OCI-LY7 (cell line): ENCODE measurements around the gene RANGRF. TPM values are rescaled to one million over a fixed set of nuclear protein-coding genes. Genes with fewer than 3 reads are reported as not detected.

ENCODE experiments used
- BruUV-seq: library from RNA; stranded (reverse); fragments of 400-500 nt; replicated peaks from 2 replicates; lab custom pipeline; 2021; lab: Mats Ljungman, UMichigan
- CTCF ChIA-PET: fragments of 300-600 bp; sonication (Branson Sonifier 250); formaldehyde crosslinking; loops from one replicate; lab custom pipeline; 2022; ENCODE audit warnings: antibody characterized with exemption; ENCODE audit not compliant: unreplicated experiment; lab: Charles Lee
- POLR2A ChIA-PET: fragments of 300-600 bp; sonication (Branson Sonifier 250); formaldehyde crosslinking; loops from one replicate; lab custom pipeline; 2022; ENCODE audit warnings: antibody characterized with exemption; lab: Charles Lee
- DNase-seq: peaks from one replicate; pipeline ENCODE4 v3.0.0-alpha.2; 2015; ENCODE audit warnings: low spot score
- H2AFZ ChIP-seq: fragments of 200-600 bp; sonication (generic), shearing (Covaris generic); 2 replicates; pipeline ENCODE4 v1.6.1; 2014; ENCODE audit warnings: mild to moderate bottlenecking, antibody characterized with exemption, low read length, moderate library complexity
- H3K27ac ChIP-seq: fragments of 200-600 bp; sonication (generic); 2 replicates; pipeline ENCODE4 v1.5.1; 2014; ENCODE audit warnings: mixed run types, low read depth, mild to moderate bottlenecking, moderate library complexity, low read length, inconsistent platforms; ENCODE audit not compliant: poor library complexity, severe bottlenecking
- H3K36me3 ChIP-seq: fragments of 200-600 bp; sonication (generic); 2 replicates; pipeline ENCODE4 v1.6.1; 2014; ENCODE audit warnings: mild to moderate bottlenecking, antibody characterized with exemption, low read length, moderate library complexity, mixed read lengths; ENCODE audit not compliant: insufficient read depth
- H3K4me1 ChIP-seq: fragments of 200-600 bp; sonication (generic); 2 replicates; pipeline ENCODE4 v1.5.1; 2014; ENCODE audit warnings: mild to moderate bottlenecking, low read length; ENCODE audit not compliant: insufficient read depth, poor library complexity, severe bottlenecking
- H3K4me2 ChIP-seq: fragments of 200-600 bp; sonication (generic); 2 replicates; pipeline ENCODE4 v1.6.1; 2014; ENCODE audit warnings: mild to moderate bottlenecking, low read length
- H3K4me3 ChIP-seq: fragments of 200-600 bp; sonication (generic); 2 replicates; pipeline ENCODE4 v1.5.1; 2014; ENCODE audit warnings: mild to moderate bottlenecking, low read depth, low read length; ENCODE audit not compliant: poor library complexity, severe bottlenecking
- H3K79me2 ChIP-seq: fragments of 200-600 bp; sonication (generic); 2 replicates; pipeline ENCODE4 v1.6.1; 2016; ENCODE audit warnings: low read depth, mild to moderate bottlenecking, low read length, moderate library complexity, mixed read lengths; ENCODE audit not compliant: insufficient read depth
- H3K9me2 ChIP-seq: fragments of 200-600 bp; sonication (generic); 2 replicates; pipeline ENCODE4 v1.6.1; 2016; ENCODE audit warnings: mild to moderate bottlenecking, low read length, mixed read lengths; ENCODE audit not compliant: insufficient read depth
- H3K9me3 ChIP-seq: fragments of 200-600 bp; sonication (generic); 2 replicates; pipeline ENCODE4 v1.6.1; 2014; ENCODE audit warnings: mild to moderate bottlenecking, mixed run types, low read length, mixed read lengths
- H4K20me1 ChIP-seq: fragments of 200-600 bp; sonication (generic); 2 replicates; pipeline ENCODE4 v1.6.1; 2014; ENCODE audit warnings: mild to moderate bottlenecking, antibody characterized with exemption, low read length, moderate library complexity, mixed read lengths; ENCODE audit not compliant: insufficient read depth
- CTCF ChIP-seq: fragments of 200-600 bp; sonication (generic); conservative IDR thresholded peaks from 2 replicates; pipeline ENCODE4 v1.5.1; 2014; ENCODE audit warnings: mild to moderate bottlenecking, antibody characterized with exemption, low read length, moderate library complexity, mixed read lengths
- EZH2phosphoT487 ChIP-seq: fragments of 200-600 bp; sonication (generic); IDR thresholded peaks from 2 replicates; pipeline ENCODE4 v1.6.1; 2018; ENCODE audit warnings: low read depth, borderline replicate concordance, mild to moderate bottlenecking, mixed run types, antibody characterized with exemption, low read length, moderate library complexity, mixed read lengths
- intact Hi-C: fragments of 100-400 bp; cut with micrococcal nuclease; formaldehyde crosslinking; loops from one replicate; pipeline ENCODE4 v1.10.0; 2022; ENCODE audit not compliant: unreplicated experiment
- total RNA-seq, 2 experiments: library from RNA; depleted of rRNA in 1 of 2; stranded (reverse); fragments of >200 nt in 1 of 2; shearing (Covaris generic) in 1 of 2; gene quantifications; 2 replicates each; pipeline ENCODE4 v1.2.3, GENCODE V29; 2014 to 2022

RANGRF gene
- total RNA-seq, 2 experiments from 2014 or later: 32.2 to 43.3 TPM

- no peak overlapping the region for H3K4me2 ChIP-seq
- POLR2A ChIA-PET: no interaction called here
- CTCF ChIA-PET: no interaction called here
- H3K79me2 ChIP-seq: peaks cover 35% of the 10 kb centered on the region
- peaks cover 10% of the 10 kb centered on the region for H3K4me1 ChIP-seq
- no peak overlapping the region for H3K4me3 ChIP-seq
- no peak for DNase-seq
- peaks cover 76% of the 10 kb centered on the region for H3K36me3 ChIP-seq
- H3K27ac ChIP-seq: no peak overlapping the region
- H2AFZ ChIP-seq: no peak overlapping the region
- no peaks in the 10 kb centered on the region for H4K20me1 ChIP-seq
- TF ChIP-seq EZH2phosphoT487 (no peak), CTCF (no peak)
- H3K9me2 ChIP-seq: no peaks in the 10 kb centered on the region
- BruUV-seq: no TSS peak
- H3K9me3 ChIP-seq: no peaks in the 10 kb centered on the region
- intact Hi-C loops: no loop called here
These were observed 33.6 kb upstream of the RANGRF start for GRCh38 chr17:8254881-8255280.

- intact Hi-C loops: no loop called here
- peaks cover 82% of the 10 kb centered on the region for H3K36me3 ChIP-seq
These were observed 33.0 kb upstream of the RANGRF start for GRCh38 chr17:8255499-8255898.

More at GRCh38 chr17:8255499-8255898, 33.0 kb upstream of the RANGRF start:
- POLR2A ChIA-PET: no interaction called here
- peaks cover 3% of the 10 kb centered on the region for H3K4me1 ChIP-seq
- no peak overlapping the region for H2AFZ ChIP-seq
- no TSS peak for BruUV-seq
- H3K4me2 ChIP-seq: no peak overlapping the region
- no peak for DNase-seq
- no peaks in the 10 kb centered on the region for H4K20me1 ChIP-seq
- H3K9me2 ChIP-seq: no peaks in the 10 kb centered on the region
- H3K9me3 ChIP-seq: no peaks in the 10 kb centered on the region
- TF ChIP-seq EZH2phosphoT487: no peak
- TF ChIP-seq CTCF: 0 out of 2 replicates have a peak, but pooled peaks have one; percentile 16
- no peak overlapping the region for H3K27ac ChIP-seq
- CTCF ChIA-PET: no interaction called here
- peaks cover 29% of the 10 kb centered on the region for H3K79me2 ChIP-seq
- no peak overlapping the region for H3K4me3 ChIP-seq
